Posterior vena cava (tissue), 2 donors: Measurements from ENCODE around the gene KPNA1. TPM values are rescaled to one million over a fixed set of nuclear protein-coding genes. Genes with fewer than 3 reads are reported as not detected.
"Not testable (repeated sequence)": the region's sequence is repeated elsewhere in the genome, so short reads cannot be mapped to it uniquely, and the experiment has no call there.

Experiments
- DNase-seq: peaks from one replicate; pipeline ENCODE4 v3.0.0-alpha.2; 2020; ENCODE audit warnings: low spot score
- intact Hi-C, 2 donors: fragments of 100-400 bp; cut with DNase I; formaldehyde crosslinking; loops; one replicate each; pipeline versions ENCODE4 v1.14.1 to v1.14.2; 2022 to 2023
- total RNA-seq, 2 donors: library from RNA; stranded (reverse); fragmentation: NEBNext Ultra II Directional; extraction: Animal tissue kit (Norgen Biotek cat#: 25700); gene quantifications; one replicate each; pipeline ENCODE4 v1.2.1, GENCODE V29; 2021
- donor health status: DM: yes; HTN: yes; CAD: no.
- donor health status: DM: yes; HTN: yes; CAD: no.

KPNA1 gene
- total RNA-seq, 2 donors from 2014 or later: 62.4 to 80.3 TPM

DNA sequence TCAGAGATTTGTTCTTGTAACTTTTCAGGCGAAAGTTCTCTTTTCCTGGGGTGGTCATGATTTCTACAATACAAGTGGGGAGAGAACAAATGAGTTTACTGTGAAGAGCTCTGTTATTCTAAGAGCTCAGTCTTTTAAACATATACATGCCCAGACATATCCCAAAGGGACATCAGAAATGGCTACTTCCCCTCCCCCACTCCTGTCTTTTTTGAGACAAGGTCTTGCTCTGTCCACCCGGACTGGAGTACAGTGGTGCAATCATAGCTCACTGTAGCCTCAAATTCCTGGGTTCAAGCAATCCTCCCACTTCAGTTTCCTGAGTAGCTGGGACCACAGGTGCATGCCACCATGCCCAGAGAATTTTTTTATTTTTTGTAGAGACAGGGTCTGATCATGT, 18.2 kb downstream of the KPNA1 start:
- DNase-seq: no peak
- intact Hi-C loops: no loop called here

- no peak for DNase-seq
- intact Hi-C loops: no loop called here
Measured at GRCh38 chr3:122493296-122493695, 21.4 kb downstream of the KPNA1 start.

- no peak for DNase-seq
- intact Hi-C loops: no loop called here
Measured at GRCh38 chr3:122488262-122488973, 26.3 kb downstream of the KPNA1 start.

DNA sequence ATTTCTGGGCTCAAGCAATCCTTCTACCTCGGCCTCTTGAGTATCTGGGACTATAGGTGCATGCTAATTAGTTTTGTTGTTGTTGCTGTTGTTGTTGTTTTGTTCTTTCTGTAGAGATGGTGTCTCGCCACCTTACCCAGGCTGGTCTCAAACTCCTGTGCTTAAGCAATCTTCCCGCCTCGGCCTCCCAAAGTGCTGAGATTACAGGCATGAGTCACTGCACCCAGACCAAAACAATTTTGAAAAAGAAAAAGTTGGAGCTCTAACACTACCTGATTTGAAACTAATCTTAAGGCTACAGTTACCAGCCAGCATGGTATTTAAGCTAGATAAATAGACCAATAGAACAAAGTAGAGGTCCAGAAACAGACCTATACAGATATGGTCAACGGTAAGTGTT, 29.8 kb downstream of the KPNA1 start:
- intact Hi-C loops: no loop called here

GRCh38 chr3:122481390-122481789, 33.3 kb downstream of the KPNA1 start:
- intact Hi-C loops: no loop called here
- DNase-seq: no peak

More for the DNA sequence above, 29.8 kb downstream of the KPNA1 start:
- DNase-seq: no peak

- intact Hi-C loops: no loop called here
Measured at GRCh38 chr3:122476532-122476931, 38.2 kb downstream of the KPNA1 start.

DNA sequence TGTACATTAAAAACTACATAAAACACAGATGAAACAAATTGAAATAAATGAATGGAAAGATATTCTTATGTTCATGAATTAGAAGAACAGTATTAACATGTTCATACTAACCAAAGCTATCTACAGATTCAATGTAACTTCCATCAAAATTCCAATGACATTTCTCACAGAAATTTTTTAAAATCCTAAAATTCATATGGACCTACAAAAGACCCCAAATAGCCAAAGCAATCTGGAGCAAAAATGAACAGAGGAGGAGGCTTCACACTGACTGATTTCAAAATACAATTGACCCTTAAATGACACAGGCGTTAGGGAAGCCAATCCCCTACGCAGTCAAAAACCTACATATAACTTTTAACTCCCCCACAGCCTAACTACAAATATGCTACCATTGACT, 39.4 kb downstream of the KPNA1 start:
- intact Hi-C loops: no loop called here
- no peak for DNase-seq

More at GRCh38 chr3:122476532-122476931, 38.2 kb downstream of the KPNA1 start:
- no peak for DNase-seq

- no peak for DNase-seq
- intact Hi-C loops: no loop called here
Measured at GRCh38 chr3:122469659-122470058, 45.1 kb downstream of the KPNA1 start.

DNA sequence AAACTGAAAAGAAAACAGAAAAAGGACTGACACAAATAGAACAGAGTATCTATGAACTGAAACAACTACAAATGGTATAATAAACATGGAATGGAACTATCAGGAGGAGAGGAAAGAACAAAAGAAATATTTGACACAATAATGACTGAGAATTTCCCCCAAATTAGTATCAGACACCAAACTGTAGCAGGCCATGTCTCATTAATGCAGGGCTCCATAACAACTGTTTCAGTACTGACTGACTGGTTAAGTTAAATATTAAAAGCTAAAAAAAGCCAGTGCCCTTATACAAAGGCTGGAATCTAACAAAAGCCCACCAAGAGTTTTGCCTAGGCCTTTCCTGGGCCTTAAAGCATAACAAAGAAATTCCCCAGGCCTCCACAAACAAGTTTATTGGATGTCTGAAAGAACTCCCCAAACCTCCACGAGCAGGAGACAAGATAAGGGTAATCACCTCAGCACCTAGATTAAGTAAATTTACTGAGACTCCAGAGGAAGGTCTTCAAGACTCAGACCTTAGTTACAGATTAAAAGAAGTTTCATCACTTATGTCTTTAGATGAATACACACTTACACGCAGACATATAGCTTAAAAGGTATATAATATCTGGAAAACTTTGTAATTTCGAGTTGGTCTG, 45.7 kb downstream of the KPNA1 start:
- intact Hi-C loops: no loop called here
- DNase-seq: no peak

DNA sequence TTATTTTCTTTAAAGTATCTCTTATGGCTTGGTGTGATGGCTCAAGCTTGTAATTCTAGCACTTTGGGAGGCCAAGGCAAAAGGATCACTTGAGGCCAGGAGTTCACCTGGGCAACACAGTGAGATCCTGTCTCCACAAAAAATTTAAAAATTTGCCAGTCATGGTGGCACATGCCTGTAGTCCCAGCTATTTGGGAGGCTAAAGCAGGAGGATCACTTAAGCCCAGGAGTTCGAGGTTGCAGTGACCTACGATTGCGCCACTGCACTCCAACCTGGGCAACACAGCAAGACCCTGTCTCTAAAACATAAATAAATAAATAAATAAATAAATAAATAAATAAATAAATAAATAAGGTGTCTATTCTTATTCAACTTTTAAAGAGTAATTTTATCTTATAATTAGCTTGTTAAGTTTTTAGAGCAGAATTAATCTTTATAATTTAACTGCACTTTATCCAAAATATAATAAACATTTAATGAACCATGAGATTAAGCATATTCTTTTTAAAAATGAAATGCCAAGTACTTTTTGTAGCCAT, 48.0 kb downstream of the KPNA1 start:
- intact Hi-C loops: no loop called here
- no peak for DNase-seq

DNA sequence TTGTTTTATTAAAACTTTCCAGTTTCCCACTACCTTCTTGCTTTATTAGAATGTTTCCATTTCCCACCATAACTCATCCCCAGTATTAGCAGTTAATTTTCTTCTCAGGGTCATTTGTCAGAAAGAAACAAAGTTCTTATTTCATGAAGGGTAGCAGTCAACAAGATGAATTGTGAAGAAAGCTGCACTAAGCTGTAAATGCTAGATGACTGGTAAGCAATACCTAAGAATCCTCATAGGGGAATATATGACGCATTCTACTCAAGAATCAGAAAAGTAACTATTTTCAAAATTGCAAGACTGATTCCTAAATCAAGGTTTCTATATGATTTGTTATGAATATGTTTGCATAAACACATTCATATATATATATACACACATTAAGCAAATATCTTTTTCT, 50.1 kb downstream of the KPNA1 start:
- intact Hi-C loops: no loop called here
- no peak for DNase-seq

DNA sequence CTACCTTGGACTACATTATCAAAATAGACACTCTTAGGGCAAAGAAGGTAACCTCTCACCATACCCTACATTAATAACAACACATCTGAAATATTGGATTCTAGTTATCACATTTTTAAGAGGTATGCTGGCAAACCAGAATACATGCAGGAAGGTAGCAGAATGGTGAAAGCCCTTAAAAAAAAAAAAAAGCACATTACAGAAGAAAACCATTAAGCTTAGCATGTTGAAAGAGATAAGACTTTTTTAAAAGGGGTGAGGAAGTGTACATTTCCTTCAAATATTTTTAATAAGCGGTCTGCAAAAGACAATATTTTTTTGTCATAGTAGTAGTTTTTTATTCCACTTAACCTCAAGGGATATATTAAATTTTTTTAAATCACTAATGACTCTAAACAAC, 52.3 kb downstream of the KPNA1 start:
- no peak for DNase-seq
- intact Hi-C loops: no loop called here

DNA sequence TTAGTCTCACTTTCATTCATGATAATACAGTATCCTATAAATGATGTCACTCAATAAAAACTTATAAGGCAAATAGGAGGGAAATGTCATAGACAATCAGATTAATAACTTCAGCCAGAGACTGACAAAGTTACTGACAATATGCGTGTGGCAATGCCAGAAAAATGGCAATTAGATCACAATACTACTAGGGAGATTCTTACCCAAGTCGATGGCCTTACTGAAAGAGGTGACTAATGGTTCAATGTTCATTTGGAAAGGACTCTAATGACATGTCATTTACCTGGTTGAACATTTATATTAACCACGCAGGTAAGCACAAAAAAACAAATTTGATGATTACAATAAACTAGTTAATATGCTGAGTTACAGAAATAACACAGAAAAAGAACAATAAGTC, 52.9 kb downstream of the KPNA1 start:
- no peak for DNase-seq
- intact Hi-C loops: no loop called here

DNA sequence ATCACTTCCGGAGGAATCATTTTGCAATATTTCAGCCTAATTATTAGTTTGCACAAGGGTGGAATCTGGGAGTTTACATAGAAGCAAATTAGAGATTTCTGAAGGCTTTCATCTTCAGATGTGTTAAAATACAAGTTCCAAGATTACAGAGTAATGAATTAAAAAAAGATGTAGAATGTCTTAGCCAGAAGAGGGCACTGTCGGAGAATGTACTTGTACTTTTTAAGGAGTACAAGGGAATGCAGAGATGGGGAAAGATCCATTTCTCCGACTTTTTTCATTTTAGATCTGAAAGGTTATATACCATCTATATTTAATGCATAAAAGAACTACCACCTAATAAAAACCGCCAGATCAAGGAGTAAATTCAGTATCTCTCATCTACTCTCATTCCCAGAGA, 55.7 kb downstream of the KPNA1 start:
- no peak for DNase-seq
- intact Hi-C loops: no loop called here

GRCh38 chr3:122457706-122458105, 57.0 kb downstream of the KPNA1 start:
- intact Hi-C loops: no loop called here
- DNase-seq: no peak

- intact Hi-C loops: no loop called here
- no peak for DNase-seq
Measured at GRCh38 chr3:122456074-122456473, 58.7 kb downstream of the KPNA1 start.

GRCh38 chr3:122451371-122451770, 63.4 kb downstream of the KPNA1 start:
- DNase-seq: no peak
- intact Hi-C loops: no loop called here

GRCh38 chr3:122448218-122448617, 66.5 kb downstream of the KPNA1 start:
- DNase-seq, intact Hi-C loops: not testable (repeated sequence)

DNA sequence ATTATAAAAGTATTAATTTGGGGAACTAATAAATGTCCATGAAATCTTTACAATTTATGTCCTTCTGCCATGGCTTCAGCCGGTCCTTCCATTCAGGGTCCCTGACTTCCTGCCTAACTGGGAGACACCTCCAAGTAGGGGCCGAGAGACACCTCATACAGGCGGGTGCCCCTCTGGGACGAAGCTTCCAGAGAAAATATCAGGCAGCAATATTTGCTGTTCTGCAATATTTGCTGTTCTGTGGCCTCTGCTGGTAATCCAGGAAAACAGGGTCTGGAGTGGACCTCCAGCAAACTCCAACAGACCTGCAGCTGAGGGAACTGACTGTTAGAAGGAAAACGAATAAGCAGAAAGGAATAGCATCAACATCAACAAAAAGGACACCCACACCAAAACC, 70.2 kb downstream of the KPNA1 start:
- intact Hi-C loops, DNase-seq: not testable (repeated sequence)

DNA sequence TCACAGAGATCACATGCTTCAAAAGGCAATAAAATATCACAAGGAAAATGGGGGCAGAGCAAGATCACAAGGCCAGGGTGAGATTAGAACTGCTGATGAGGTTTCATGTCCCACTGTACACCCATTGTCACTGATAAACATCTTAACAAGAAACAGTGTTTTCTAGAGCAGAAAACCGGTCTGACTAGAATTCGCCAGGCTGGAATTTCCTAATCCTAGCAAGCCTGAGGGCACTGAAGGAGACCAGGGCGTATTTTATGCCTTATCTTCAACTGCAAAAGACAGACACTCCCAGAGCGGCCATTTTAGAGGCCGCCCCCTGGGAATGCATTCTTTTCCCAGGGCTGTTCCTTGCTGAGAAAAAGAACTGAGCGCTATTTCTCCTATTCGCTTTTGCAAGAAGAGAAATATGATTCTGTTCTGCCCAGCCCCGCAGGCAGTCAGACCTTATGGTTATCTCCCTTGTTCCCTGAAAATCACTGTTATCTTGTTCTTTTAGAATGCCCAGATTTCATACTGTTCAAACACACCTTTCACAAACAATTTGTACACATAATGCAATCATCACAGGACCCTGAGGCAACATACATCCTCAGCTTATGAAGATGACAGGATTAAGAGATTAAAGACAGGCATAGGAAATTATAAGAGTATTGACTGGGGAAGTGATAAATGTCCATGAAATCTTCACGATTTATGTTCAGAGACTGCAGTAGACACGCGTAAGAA, 70.8 kb downstream of the KPNA1 start:
- intact Hi-C loops, DNase-seq: not testable (repeated sequence)
